SH-SY5Y (cell line): Measurements from ENCODE around the gene GCSH.

Experiments
- GATA2 ChIP-seq: IDR thresholded peaks from 2 replicates; pipeline ENCODE4 v1.6.1; 2011; ENCODE audit warnings: mild to moderate bottlenecking, low read depth, low read length
- GATA3 ChIP-seq: IDR thresholded peaks from 2 replicates; pipeline ENCODE4 v1.6.1; 2011; ENCODE audit warnings: low read depth, mild to moderate bottlenecking, low read length, moderate library complexity

Gene GCSH

DNA sequence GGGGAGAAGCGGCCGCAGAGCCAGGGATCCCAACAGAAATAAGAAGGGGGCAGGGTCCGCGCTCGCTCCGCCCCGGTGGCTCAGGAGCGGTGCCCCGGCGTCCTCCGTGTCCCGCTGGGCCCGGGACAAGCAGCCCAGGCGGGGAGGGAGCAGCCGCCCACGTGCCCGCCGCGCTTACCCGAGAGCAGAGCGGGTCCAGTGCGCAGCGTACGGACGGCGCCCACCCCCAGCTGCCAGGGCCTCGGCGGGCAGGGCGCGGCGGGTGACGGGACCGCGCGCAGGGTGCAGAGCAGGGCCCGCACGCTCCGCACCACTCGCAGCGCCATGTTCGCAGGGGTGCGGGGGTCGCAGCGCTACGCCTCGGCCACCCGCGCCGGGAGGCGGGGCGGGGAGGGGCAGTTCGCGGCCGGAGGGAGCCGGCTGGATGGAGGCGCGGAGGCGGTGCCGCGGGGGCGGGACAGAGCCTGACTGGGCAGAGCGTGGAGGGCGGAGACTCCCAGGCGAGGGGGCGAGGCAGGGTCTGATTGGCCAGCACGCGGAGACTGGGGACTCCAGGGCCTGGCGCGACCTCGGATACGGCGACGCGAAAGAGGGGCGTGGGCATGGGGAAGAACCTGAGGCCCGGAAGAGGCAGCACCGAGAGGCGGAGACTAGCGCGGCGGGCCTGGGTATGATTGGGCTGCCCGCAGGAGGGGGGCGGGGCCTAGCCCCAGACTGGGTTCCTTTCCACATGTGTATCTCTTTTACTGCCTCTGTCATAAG, at the start of gene GCSH:
Gene GCSH (minus strand): TSS at position 443 of the 762 bp plus-strand sequence. CDS start 117 bp downstream, at position 326.
- TF ChIP-seq GATA3 (no peak), GATA2 (no peak)

DNA sequence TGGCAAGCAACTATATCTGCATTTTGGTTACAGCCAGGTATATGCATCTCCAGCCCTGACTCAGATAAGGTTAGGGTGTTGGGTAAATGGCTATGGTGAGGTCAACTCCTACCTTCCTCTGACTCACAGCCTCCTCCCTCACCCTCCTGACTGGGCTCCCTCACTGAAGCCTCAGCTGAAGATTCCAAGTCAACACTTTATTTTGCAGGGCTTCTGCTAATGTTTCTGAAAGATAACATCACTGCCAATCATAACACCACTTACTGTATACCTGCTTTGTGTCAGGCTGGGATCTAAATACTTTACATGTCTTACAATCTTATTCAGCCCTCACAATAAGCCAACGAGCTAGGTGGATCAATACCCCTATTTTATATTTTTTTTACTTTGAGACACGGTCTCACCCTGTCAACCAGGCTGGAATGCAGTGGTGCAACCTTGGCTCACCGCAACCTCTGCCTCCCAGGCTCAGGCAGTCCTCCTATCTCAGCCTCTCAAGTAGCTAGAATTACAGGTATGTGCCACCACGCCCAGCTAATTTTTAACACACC, 47.8 kb upstream of the GCSH start:
- no peak for TF ChIP-seq GATA2
- TF ChIP-seq GATA3: no peak

DNA sequence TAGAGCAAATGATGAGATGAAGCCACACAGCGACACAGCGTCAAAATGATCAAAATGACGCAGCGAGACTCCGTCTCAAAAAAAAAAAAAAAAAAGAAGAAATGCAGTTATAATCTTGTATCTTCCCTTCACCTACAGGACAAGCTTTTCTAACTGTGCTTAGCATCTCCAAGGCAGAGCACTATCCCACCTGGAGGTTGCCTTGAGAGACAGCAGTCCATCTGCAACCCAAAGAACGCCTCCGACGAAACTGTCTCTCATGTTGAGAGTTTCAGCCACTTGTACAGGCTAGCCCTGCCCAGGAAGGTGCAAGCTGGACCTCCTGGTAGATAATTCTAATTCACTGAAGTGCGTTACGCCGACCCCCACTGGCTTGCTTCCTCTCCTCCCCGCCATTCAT, 46.7 kb upstream of the GCSH start:
- no peak for TF ChIP-seq GATA3

DNA sequence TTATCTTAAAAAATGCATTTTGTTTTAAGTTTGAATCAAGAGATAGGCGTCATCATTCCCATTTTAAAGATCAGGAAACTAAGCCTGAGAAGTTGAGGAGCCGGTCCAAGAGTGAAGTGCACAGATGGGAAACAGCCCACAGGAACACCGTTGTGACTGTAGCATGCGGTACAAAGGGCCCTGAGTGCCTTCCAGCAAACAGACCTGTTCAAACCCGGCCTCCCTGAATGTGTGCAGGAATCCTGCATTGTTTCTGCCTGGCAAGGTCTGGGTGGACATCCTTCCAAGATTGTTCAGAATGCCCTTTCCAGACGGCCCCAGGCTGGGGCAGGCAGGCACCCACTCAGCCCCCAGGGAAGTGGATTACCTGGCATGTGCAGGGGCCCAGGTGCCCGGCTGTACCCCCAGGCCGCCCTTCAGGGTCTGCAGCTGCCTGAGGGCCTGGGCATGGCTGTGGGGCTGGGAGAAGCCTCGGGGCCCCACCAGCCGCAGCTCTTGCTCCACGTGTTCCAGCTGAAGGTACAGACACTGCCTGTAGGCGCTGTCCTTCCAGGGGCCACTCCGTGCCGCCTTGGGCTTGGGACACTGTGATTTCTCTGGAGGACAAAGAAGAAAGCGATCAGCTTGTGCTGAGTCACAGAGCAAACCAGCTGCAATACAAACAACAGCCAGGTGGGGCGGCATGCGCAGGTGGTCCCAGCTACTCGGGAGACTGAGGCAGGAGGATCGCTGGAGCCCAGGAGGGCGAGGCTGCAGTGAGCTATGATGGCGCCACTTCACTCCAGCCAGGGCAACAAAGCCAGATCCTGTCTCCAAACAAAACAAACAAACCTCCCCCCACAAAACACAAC, 45.0 kb upstream of the GCSH start:
- no peak for TF ChIP-seq GATA2
- no peak for TF ChIP-seq GATA3

DNA sequence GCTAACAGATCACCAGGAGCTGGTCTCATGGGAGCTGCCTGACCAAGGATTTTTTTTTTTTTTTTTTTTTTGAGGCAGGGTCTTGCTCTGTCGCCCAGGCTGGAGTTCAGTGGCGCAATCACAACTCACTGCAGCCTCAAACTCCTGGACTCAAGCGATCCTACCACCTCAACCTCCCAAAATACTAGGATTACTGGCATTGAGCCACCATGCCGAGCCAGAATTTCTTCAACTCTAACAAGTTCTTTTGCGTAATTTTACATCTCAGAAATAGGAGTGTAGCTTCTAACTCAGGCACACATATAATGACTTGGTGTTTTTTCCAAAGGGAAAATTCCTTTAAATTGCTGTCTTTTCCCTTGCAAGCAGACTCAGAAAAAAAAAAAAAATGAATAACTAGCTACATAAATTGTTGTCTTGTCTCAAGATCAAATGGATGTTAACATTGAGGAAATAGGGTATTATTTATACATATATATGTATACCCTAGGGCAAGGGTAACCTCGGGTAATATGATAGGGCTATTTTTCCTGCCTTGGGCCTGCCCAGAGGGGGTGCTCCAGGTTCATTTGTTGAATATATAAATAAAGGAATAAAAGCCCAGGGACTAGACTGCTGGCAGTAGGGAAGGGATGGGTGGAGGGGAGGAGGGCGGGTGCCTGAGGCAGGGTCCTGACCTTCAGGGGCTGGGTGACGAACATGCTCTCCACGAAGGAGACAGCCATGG, 42.8 kb upstream of the GCSH start:
- TF ChIP-seq GATA2: no peak
- no peak for TF ChIP-seq GATA3

DNA sequence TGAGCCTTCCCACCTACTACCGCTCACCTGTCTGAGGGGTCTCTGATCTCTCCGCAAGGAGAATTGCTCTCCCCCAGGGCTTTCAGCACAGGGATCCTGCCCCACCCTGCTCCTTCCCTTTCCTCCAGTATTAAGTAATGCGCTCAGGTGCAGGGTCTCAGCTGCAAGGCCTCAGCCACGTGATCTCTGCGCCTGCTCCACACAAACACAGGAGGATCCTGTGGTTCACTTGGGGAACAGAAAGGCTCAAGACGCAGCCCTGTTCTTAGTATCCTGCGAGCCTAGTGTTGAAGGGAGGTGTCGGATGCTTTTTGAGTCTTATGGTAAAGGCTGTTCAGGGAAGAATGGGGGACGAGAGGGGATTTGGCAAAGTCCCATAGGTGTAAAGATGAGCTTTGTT, 41.6 kb upstream of the GCSH start:
- TF ChIP-seq GATA2 (no peak), GATA3 (no peak)

DNA sequence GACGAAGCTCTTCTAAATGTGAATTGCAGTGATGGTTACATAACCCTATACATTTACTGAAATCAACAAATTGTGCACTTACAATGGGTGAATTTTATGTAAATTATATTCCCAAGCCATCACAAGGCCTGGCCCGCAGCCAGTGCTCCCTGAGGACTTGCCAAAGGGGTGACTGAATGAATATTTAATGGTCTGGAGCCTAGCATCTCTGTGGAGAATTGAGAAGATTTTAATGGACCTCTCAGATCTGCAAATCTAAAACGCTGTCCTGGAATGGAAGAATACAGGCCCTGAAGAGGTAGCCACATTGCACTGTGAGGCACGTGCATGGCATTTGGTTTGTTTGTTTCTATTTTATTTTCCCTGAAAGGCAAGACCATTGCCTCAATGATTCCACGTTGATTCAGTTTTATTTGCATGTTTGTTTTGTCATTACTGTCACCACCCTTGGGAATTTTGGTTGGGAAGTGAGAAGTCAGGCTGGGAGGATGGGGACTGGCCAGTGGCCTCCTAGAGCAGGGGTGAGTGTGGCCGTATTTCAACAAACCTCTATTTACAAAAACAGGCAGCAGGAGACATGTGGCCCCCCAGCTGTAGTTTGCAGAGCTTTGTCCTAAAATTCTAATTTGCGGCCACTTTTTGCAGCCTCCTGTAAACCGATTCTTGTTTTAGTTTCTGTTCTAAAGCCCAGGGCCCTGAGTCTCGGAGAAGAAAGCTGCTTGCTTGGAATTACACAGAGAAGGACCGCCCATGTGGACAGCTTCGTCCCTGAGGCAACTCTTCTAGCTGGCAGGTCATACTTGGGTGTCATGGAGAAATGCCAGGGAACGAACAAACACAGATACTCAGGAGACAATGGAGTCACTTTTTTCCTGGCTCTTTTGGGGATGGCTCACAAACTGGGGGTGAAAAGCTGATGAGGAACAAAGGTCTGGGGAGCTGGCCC, 40.5 kb upstream of the GCSH start:
- TF ChIP-seq GATA3 (no peak), GATA2 (no peak)

DNA sequence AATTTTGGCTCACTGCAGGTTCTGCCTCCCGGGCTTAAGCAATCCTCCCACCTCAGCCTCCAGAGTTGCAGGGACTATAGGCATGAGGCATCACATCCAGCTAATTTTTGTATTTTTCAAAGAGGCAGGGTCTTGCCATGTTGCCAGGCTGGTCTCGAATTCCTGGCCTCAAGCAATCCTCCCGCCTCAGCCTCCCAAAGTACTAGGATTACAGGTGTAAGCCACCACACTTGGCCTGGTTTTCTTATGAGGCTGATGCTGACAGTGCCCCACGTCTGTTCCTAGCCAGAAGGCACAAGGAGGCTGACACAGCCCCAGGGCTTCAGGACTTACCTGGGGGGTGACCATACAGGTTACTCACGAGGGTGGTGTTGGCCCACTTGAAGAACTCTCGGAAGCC, 33.9 kb upstream of the GCSH start:
- no peak for TF ChIP-seq GATA2
- TF ChIP-seq GATA3: no peak

DNA sequence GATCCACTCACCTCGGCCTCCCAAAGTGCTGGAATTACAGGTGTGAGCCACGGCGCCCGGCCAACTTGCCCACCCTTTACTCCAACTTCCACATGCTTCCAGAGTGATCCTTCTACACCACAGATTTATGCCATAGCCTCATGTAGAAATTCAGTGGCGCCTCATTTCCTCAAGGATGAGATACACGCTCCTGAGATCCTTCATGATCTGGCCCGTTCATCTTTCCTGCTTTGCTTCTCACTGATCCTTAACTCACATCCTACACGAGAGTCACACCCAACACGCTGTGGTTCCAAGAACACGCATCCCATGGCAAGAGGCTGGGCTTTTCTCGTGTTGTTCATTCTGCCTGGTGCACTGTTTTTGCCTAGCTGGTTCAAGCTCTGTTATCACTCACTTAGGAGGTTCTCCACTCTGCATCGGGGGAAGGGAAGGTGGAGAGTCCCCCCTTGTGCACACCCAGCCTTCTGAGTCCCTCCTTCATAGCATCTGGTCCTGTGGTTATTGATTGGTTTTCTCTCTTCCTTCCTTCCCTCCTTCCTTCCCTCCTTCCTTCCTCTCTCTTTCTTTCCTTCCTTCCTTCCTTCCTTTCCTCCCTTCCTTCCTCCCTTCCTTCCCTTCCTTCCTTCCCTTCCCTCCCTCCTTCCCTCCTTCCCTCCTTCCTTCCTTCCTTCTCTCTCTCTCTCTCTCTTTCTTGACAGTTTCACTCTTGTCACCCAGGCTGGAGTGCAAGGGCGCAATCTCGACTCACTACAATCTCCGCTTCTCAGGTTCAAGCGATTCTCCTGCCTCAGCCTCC, 32.7 kb upstream of the GCSH start:
- TF ChIP-seq GATA3: no peak
- no peak for TF ChIP-seq GATA2

DNA sequence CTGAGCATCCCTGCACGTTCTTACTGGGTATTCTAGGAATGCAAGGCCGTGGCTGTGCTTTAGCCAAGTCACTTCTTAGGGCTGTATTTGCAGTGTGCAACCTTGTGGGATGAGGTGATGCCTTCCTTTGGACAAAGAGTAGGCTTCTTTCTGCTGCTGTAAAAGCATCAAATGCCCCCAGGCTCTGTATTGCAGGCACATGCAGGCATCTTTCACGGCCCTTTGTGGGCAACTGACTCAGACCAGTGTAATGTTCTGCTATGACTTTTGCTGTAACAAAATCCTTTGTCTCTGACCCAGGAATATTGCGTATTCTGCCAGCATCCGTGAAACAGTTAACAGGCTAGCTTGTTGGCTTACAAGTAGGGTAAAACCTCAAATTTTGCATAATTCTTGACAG, 30.9 kb upstream of the GCSH start:
- TF ChIP-seq GATA2 (no peak), GATA3 (no peak)

DNA sequence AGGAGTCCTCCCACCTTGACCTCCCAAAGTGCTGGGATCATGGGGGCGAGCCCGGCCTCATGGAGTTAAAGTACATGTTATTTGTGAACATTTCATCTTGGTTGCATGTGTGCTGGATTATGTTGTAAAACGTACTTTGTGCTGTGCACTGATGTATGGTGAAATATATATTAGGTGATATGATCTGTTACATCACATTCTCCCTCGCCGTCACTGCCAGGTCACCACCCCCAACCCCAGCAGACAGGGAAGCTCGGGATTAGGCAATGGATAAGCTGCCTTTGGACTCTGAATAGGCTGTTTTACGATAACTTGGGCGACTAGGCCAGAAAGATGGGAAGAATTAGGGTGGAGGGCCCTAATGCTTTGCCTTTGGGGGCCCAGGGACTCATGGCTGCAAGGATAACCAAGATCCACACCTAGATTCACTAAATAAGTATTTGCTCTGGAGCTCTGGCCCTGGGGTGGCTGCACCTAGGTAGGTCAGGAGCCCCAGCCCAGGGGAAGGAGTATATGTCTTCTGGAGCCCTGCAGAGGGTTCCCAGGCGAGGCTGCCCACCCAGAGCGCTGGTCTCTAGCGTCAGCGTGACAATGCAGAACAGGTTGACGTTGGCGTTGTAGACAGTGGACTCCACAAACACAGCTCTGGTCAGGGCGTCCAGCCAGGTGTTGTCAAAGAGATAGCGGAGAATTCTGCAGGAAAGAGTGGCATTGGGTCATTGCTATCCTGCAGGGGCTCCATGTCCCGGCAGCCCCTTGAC, 27.1 kb upstream of the GCSH start:
- TF ChIP-seq GATA3 (no peak), GATA2 (no peak)

DNA sequence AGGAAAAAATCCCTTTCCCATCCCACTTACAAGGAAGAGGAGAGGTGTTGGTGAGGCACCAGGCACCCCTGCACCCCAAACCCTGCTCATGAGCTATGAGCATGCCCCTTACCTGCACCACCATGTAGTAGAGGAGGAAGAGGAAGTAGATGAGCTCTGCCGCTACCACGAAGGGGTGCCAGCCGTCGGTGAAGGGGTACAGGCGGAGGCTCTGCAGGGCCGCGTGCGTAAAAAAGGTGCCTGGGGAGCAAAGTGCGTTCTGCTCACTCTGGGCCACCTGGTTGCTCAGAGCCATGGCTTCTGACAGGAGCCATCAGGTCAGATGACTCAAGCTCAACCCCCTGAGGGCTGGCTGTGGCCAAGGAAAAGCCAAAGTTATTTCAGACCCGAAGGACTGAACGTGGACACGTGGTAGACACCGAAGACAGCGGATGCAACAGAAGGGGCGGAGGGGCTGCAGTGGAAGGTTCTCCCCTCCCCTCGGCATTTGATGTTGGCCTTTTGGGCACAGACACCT, 25.3 kb upstream of the GCSH start:
- TF ChIP-seq GATA3 (no peak), GATA2 (no peak)

DNA sequence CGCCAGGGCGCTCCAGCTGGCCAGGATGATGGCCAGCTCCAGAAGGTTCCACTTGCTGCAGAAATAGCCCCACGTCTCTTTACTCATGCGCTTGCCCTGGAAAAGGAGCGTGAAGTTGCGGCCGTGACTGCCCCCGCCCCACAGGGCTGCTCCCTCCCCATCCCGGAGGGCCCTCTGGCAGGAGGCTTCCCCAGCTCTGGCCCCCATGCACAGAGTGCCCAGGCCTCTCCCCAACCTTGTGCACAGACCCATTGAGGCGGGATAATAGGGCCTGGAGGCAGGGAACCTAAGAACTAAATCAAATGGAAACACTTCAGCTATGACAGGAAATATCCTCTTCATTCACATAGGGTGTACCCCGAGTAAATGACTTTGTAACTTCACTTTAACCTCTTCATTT, 21.2 kb upstream of the GCSH start:
- TF ChIP-seq GATA3: no peak
- no peak for TF ChIP-seq GATA2
